ENCODE results near the gene PLA2G12A.

The PLA2G12A gene

GRCh38 chr4:109755656-109756055 lies 25.8 kb upstream of the PLA2G12A start:
- ChIA-PET POLR2A (no interaction called here), CTCF (no interaction called here)
- DNase-seq (ENCODE audit: extremely low spot score): no peak
- TF ChIP-seq FOXM1 (IDR thresholded peaks at IDR 0.05; ENCODE audit: borderline replicate concordance) (no peak), SUZ12 (IDR thresholded peaks at IDR 0.05) (no peak), FOXA1 (IDR thresholded peaks at IDR 0.05) (no peak), BHLHE40 (IDR thresholded peaks at IDR 0.05; ENCODE audit: borderline replicate concordance) (no peak), CTBP1 (IDR thresholded peaks at IDR 0.05; ENCODE audit: borderline replicate concordance) (no peak), ARNT (IDR thresholded peaks at IDR 0.05) (no peak), HDGF (IDR thresholded peaks at IDR 0.05; ENCODE audit: borderline replicate concordance) (no peak), L3MBTL2 (conservative IDR thresholded peaks at IDR 0.05) (no peak), NFRKB (IDR thresholded peaks at IDR 0.05) (no peak), TARDBP (IDR thresholded peaks at IDR 0.05) (no peak), ZNF384 (IDR thresholded peaks at IDR 0.05) (no peak), FOXK2 (IDR thresholded peaks at IDR 0.05) (no peak), SP1 (IDR thresholded peaks at IDR 0.05) (no peak), LEF1 (IDR thresholded peaks at IDR 0.05; ENCODE audit: borderline replicate concordance) (no peak)

- TF ChIP-seq FOXA1 (IDR thresholded peaks at IDR 0.05) (no peak), ARNT (IDR thresholded peaks at IDR 0.05) (no peak), LEF1 (IDR thresholded peaks at IDR 0.05; ENCODE audit: borderline replicate concordance) (no peak), SP1 (IDR thresholded peaks at IDR 0.05) (no peak), NFRKB (IDR thresholded peaks at IDR 0.05) (no peak), CTBP1 (IDR thresholded peaks at IDR 0.05; ENCODE audit: borderline replicate concordance) (no peak), PKNOX1 (IDR thresholded peaks at IDR 0.05) (no peak), ZNF384 (IDR thresholded peaks at IDR 0.05) (no peak), L3MBTL2 (conservative IDR thresholded peaks at IDR 0.05) (no peak), TARDBP (IDR thresholded peaks at IDR 0.05) (no peak), FOXM1 (IDR thresholded peaks at IDR 0.05; ENCODE audit: borderline replicate concordance) (no peak), HDGF (IDR thresholded peaks at IDR 0.05; ENCODE audit: borderline replicate concordance) (no peak), SUZ12 (IDR thresholded peaks at IDR 0.05) (no peak), BHLHE40 (IDR thresholded peaks at IDR 0.05; ENCODE audit: borderline replicate concordance) (no peak), ELF4 (IDR thresholded peaks at IDR 0.05) (no peak), FOXK2 (IDR thresholded peaks at IDR 0.05) (no peak)
- POLR2A ChIA-PET: no interaction called here
- DNase-seq (ENCODE audit: extremely low spot score): no peak
- CTCF ChIA-PET: no interaction called here
Observed at GRCh38 chr4:109754093-109754857, 24.4 kb upstream of the PLA2G12A start.

GRCh38 chr4:109752525-109752924 lies 22.7 kb upstream of the PLA2G12A start:
- POLR2A ChIA-PET: no interaction called here
- CTCF ChIA-PET: no interaction called here
- TF ChIP-seq SP1 (IDR thresholded peaks at IDR 0.05) (no peak), ELF4 (IDR thresholded peaks at IDR 0.05) (no peak), NFRKB (IDR thresholded peaks at IDR 0.05) (no peak), L3MBTL2 (conservative IDR thresholded peaks at IDR 0.05) (no peak), FOXM1 (IDR thresholded peaks at IDR 0.05; ENCODE audit: borderline replicate concordance) (no peak), PKNOX1 (IDR thresholded peaks at IDR 0.05) (no peak), ZNF384 (IDR thresholded peaks at IDR 0.05) (no peak), SUZ12 (IDR thresholded peaks at IDR 0.05) (no peak), ARNT (IDR thresholded peaks at IDR 0.05) (no peak), CTBP1 (IDR thresholded peaks at IDR 0.05; ENCODE audit: borderline replicate concordance) (no peak), FOXA1 (IDR thresholded peaks at IDR 0.05) (no peak), HDGF (IDR thresholded peaks at IDR 0.05; ENCODE audit: borderline replicate concordance) (no peak), FOXK2 (IDR thresholded peaks at IDR 0.05) (no peak), TARDBP (IDR thresholded peaks at IDR 0.05) (no peak), BHLHE40 (IDR thresholded peaks at IDR 0.05; ENCODE audit: borderline replicate concordance) (no peak), LEF1 (IDR thresholded peaks at IDR 0.05; ENCODE audit: borderline replicate concordance) (no peak)
- DNase-seq (ENCODE audit: extremely low spot score): no peak

GRCh38 chr4:109751852-109752251 lies 22.0 kb upstream of the PLA2G12A start:
- POLR2A ChIA-PET: interaction anchor here (0.7 kb wide), 1 partner anchor 1174 kb away, joined by 3 read pairs; no protein-coding TSS in a partner anchor
- no peak for TF ChIP-seq SP1 (IDR thresholded peaks at IDR 0.05)
- no peak for TF ChIP-seq BHLHE40 (IDR thresholded peaks at IDR 0.05; ENCODE audit: borderline replicate concordance)
- TF ChIP-seq ELF4 (IDR thresholded peaks at IDR 0.05): no peak
- DNase-seq (ENCODE audit: extremely low spot score): no peak
- CTCF ChIA-PET: no interaction called here

GRCh38 chr4:109750652-109751244 lies 20.9 kb upstream of the PLA2G12A start:
- ChIA-PET POLR2A (no interaction called here), CTCF (no interaction called here)
- TF ChIP-seq SP1 (IDR thresholded peaks at IDR 0.05) (no peak), BHLHE40 (IDR thresholded peaks at IDR 0.05; ENCODE audit: borderline replicate concordance) (no peak), ZNF384 (IDR thresholded peaks at IDR 0.05) (no peak), LEF1 (IDR thresholded peaks at IDR 0.05; ENCODE audit: borderline replicate concordance) (no peak), FOXK2 (IDR thresholded peaks at IDR 0.05) (no peak), ARNT (IDR thresholded peaks at IDR 0.05) (no peak), PKNOX1 (IDR thresholded peaks at IDR 0.05) (no peak), ELF4 (IDR thresholded peaks at IDR 0.05) (no peak), FOXM1 (IDR thresholded peaks at IDR 0.05; ENCODE audit: borderline replicate concordance) (no peak)
- DNase-seq (ENCODE audit: extremely low spot score): no peak
